GM18519 (cell line): Measurements from ENCODE around the gene GINS3.

Experiments
- ATAC-seq: cut with Tn5 transposase; IDR thresholded peaks from one replicate; pipeline ENCODE4 v1.9.1; 2021; ENCODE audit warnings: mild to moderate bottlenecking, moderate library complexity; ENCODE audit not compliant: unreplicated experiment, low FRiP score

Gene GINS3

GRCh38 chr16:58421529-58421928, 29.3 kb downstream of the GINS3 start:
- no peak for ATAC-seq

DNA sequence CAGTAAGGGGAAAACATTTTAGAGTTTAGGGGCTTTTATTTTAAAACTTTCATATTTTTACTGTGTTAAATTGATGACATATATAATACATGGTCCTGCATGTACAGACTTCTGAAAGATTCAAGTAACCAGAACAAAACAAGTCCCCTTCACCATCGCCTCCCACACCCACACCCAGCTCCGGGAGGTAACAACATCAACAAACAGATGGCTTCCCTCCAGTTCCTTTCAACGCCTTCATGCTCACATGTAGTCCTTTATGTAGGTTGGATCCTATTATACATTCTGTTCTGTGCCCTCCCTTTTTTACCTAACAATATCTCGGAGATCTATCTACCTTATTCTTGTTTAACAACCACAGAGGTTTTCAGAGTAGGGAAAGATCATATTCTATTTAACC, 30.5 kb downstream of the GINS3 start:
- ATAC-seq: no peak

- ATAC-seq: no peak
Observed at GRCh38 chr16:58425245-58425644, 33.0 kb downstream of the GINS3 start.

DNA sequence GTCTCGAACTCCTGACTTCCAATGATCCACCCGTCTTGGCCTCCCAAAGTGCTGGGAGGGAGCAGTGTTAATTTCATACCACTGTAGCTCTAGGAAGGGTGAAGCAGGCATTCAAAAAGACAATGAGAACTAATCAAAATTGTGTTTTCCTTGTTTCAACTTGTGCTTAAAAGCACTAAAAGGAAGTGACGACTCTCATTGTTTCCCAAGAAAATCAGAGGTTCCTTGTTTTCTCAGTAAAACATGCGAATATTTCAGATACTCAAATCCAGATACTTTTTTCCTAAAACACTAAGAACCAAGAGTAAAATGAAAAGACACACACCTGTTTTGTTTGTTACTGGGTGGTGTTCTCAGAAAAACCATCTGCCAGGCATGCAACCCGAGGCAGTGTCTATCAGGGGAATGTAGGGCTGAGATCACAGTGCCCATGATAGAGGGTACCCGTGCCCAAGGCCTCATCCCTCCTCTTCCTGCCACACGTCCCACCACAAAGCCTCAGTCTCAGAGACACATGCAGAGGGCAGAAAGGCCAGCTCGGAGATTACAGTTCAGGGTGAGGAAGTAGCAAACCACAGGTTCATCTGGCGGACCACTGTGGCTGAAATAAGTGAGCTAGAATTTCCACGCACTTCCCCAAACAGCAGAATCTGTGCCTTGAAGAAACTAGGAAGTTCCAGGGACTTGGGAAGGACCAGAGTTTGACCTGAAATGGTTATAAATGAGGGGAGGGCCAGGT, 33.7 kb downstream of the GINS3 start:
- peak; percentile 69 for ATAC-seq

GRCh38 chr16:58426966-58427365, 34.7 kb downstream of the GINS3 start:
- no peak for ATAC-seq

- no peak for ATAC-seq
Observed at GRCh38 chr16:58428621-58429542, 36.6 kb downstream of the GINS3 start.

- no peak for ATAC-seq
Observed at GRCh38 chr16:58430718-58431117, 38.4 kb downstream of the GINS3 start.

GRCh38 chr16:58433569-58433951, 41.3 kb downstream of the GINS3 start:
- no peak for ATAC-seq

DNA sequence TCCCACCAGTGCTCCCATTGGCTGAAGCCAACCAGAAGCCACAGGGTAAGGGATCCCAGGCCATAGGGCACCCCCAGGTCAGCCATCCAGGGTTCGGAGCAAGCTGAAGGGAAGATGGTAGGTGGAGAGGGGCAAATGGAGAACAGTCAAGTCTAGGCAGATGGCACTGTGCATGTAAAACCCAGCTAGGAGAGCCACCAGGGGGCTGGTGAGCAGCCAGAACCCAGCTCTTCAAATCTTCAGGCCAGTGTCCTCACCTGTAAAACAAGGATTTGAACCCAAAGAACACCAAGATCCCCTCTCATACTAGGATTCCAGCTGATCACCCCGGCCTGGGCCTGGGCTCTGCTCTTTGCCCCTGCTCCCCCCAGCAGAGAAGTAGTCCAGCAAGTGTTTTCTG, 43.5 kb downstream of the GINS3 start:
- no peak for ATAC-seq

GRCh38 chr16:58440131-58440530, 47.9 kb downstream of the GINS3 start:
- no peak for ATAC-seq

DNA sequence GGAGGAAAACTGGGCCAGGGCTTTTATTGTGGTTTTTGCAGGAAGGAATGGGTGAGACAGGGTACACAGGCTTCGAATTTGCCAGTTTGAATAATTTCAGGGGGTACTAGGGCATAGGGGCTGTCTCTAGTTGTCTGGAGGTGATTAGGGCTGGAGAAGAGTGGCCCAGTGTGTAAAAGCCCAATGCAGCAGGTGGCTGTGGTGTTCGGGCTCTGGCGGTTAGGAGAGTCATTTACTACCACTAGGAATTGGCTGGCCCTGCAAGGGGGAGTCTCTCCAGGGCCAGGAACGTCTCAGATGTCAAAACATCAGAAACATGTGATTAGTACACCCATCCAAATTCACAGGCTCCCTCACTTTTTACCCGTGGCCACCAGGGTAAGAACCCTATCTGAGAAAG, 50.3 kb downstream of the GINS3 start:
- ATAC-seq: no peak

GRCh38 chr16:58443783-58444182, 51.5 kb downstream of the GINS3 start:
- no peak for ATAC-seq

- no peak for ATAC-seq
Observed at GRCh38 chr16:58444265-58444664, 52.0 kb downstream of the GINS3 start.

DNA sequence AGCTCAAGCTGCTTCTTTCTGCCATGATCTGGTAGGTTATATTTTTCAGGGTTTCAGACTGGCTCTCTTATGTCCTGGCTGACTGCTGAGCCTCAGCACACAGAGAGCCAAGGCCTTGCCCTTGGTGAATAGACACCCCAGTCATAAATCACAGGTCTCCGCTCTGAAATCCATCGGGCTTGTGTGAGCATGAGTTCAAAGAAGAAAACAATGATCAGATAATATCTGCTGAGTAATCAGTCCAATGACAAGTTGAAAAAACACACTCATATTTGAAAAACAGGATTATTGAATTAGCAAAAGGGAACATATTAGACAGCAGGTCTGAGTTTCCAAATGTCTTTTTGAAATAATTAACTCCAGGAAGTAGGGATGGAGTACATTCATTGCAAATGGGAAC, 56.6 kb downstream of the GINS3 start:
- no peak for ATAC-seq

DNA sequence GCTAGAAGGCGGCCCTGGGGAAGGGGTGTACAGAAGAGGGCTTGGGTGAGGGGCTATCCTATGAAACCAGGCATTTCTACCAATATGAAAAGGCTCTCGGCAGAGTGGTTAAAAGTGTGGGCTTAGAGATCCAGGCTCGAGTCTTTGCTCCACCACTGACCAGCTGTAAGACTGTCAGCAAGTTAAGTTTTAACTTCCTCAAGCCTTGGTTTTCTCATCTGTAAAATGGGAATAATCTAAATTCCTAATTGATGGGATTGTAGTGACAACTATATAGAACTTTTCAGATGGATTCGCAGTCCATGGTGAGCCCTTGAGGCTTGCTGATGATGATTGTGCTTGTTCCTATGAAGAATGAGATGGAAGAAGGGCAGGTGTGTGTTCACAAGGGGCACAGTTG, 57.0 kb downstream of the GINS3 start:
- ATAC-seq: no peak

DNA sequence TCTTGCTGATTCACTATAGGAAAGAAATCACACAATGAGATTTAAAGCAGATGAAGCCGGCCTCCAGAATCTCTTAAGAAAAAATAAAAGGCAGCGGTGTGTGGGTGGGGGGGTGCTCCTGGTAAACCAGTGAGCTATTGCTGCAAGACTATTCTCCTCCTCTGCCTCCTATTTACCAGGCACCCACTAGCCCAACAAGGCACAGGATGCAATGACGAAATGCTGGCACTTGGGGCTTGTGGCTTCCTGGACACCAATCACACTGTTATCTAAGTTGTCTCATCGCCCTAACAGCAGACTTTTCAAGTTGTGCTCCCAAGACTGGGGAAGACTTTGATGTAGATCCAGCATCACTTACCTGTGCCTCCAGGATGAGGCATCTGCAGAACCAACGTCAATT, 57.5 kb downstream of the GINS3 start:
- ATAC-seq: no peak

GRCh38 chr16:58450590-58450989, 58.3 kb downstream of the GINS3 start:
- ATAC-seq: no peak

DNA sequence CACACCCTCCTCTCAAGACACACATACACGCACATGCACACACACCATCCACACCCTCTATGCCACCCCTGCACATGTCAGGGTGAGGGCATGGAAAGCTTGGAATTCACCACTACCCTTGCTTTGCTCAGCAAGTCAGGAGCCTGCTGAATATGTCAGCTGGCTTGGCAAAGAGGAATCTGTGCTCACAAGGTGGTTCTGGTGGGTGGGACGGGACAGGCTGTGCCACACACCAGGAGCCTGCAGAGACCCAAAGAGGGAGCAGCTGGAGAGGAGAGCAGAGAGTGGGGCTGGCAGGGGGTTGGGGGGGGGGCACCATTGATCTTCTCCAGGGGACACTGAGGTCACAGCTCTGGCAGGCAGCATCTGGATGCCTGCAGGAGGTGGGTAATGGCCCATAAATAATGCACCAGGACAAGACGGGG, 59.0 kb downstream of the GINS3 start:
- ATAC-seq: no peak

- no peak for ATAC-seq
Observed at GRCh38 chr16:58451945-58452401, 59.7 kb downstream of the GINS3 start.

DNA sequence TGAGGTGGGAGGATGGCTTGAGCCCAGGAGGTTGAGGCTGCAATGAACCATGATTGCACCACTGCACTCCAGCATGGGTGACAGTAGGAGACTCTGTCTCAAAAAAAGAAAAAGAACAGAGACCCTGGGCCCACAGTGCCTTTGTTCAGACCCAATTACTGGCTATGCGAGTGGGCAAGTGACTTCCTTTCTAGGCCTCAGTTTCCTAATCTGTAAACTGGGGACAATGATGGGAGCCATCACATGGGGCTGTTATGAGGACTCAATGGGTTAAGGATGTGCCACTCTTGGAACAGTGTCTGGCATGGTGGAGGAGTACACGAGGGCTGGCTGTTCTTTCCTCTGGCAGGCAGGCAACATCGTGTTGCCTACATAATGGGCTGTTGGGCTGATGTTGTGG, 60.4 kb downstream of the GINS3 start:
- no peak for ATAC-seq

GRCh38 chr16:58454178-58454577, 61.9 kb downstream of the GINS3 start:
- no peak for ATAC-seq

DNA sequence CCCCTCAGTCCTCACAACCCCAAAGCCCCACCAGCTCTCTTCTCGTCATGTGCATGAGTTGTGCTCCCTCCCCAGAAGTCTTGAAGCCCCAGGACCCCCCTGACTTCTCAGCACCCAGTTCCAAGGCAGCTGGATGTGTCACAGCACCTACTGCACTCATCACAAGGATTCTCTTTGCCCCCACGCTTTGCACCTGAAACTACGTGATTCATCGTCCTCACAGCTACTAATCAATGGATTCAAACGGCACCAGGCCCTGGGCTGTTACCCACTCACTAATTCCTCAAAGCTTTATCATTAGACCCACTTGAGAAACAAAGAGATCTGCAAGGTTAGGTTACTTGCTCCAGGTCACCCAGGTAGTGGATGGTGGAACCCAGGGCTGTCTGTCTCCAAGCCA, 62.6 kb downstream of the GINS3 start:
- no peak for ATAC-seq
